Activated T-cell treated with anti-CD3 and anti-CD28 coated beads for 1 hour (primary cell): ENCODE data around the gene PMEPA1.
A peak's percentile ranks its signal among the peaks of the same experiment; 100 is the strongest.

Experiments
- DNase-seq: peaks from one replicate; pipeline ENCODE4 v3.0.0-alpha.2; 2020; ENCODE audit warnings: low read depth

The PMEPA1 gene

DNA sequence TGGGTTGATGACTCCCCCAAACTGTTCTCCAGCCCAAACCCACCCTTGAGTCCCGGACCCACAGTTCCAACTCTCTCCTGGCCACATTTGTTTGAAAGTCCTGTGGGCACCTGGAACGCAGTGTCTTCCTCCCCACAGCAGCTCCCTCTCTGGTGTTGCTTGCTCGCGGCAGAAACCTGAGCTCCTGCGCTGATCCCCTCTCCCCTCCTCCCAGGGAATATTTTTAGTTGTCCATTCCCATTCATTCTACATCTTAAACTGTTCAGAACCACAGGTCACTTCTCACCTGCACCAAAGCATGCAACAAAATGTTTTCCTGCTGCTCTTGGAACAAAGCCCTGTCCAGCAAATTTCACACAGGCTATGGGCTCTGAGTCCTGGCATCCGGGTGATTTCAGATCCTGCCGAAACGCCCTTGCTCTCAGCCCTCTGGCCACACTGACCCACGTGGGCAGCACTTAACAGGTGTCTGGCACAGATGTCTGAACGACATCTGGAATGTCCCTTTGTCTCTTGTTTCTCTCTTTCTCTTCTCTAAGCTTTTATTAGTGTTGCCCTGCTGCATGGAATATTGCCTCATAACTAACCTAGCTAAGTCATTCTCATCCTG lies 27.0 kb upstream of the PMEPA1 start:
- DNase-seq = no peak

DNA sequence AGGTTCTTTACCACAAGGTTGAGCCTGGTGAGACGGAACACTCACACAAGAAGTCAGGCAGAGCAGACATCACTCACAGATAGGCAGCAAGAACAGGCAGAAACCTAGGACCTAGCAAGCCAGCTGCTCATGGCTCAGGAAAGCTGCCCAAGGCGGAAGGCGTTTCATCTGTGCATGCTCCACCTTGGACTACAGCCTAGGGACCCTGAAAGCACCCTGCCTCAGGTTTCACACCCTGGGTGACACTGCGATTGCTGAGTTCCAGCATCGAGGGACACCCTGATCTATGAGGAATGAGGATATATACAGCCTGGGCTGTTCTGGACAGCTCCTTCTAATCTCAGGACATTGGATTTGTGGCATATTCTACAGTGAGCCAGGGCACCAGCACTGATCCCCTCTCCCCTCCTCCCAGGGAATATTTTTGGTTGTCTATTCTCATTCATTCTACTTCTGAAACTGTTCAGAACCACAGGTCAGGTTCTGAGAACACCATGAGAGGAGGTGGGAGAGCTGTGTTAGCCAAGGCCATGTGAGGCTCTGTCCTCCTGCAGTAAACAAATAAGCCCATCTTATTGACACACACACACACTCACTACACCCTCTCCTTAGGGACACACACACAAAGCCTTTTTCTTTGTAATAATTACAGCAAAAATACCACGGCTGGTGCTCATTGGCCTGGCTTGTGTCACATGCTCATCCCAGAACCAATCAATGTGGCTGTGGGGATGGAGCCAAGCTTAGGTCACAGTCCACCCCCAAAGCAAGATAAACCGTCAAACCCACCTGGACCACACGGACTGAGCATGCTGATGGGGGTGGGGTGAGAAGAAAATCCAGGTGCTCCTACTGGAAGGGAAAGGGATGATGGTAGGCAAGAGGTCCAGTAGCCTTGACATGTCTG lies 26.3 kb upstream of the PMEPA1 start:
- no peak for DNase-seq

DNA sequence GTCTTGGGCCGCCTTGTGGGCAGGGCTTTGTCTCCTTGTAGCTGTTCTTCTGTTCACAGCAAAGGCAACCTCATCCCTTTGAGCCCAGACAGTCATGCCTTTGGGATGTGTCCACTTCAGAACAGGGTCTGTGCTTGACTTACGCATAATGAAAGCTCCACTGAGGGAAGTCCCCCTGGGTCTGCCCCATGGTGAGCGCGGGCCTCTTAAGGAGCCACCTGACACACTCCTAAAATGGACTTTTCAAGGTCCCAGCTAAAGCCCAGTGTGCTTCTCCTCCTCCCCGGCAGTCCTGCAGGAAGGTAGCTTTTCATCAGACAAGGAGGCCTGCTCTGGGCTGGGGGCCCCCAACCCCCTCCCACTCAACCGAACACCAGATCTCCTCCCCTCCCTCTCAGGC lies 24.9 kb upstream of the PMEPA1 start:
- no peak for DNase-seq

DNA sequence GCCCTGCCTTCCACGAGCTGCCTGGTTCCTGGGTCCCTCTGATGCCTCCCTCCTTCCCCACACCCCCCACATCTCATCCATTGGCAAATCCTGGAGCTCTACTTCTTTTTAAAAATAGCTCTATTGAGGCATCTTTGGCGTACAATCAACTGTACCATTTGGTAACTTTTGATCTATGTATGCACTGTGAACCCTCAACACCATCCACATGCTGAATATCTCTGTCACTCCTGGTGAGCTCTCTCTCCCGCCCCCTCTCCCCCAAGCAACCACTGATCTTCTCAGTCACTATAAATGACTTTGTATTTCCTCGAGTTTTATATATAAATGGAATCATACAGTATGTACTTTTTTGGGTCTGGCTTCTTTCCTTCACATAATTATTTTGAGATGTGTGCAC lies 22.4 kb upstream of the PMEPA1 start:
- DNase-seq = no peak

DNA sequence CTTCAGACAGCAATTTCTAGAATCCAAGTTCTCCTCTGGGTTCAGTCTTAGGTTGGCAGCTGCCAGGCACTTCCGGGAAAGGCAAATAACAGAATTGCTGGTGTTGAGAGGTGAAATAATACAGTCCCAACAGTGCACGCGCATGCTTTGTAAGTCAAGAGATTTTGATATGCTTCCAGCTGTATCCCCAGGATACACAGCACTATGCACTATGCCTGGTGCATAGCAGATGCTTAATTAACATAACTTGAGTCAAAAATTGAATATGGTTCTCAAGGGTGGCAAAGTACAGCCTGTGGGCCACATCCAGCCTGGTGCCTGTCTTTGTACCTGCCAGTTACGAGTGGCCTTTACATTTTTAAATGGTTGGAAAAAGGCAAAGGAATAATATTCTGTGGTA lies 18.9 kb upstream of the PMEPA1 start:
- DNase-seq = no peak

DNA sequence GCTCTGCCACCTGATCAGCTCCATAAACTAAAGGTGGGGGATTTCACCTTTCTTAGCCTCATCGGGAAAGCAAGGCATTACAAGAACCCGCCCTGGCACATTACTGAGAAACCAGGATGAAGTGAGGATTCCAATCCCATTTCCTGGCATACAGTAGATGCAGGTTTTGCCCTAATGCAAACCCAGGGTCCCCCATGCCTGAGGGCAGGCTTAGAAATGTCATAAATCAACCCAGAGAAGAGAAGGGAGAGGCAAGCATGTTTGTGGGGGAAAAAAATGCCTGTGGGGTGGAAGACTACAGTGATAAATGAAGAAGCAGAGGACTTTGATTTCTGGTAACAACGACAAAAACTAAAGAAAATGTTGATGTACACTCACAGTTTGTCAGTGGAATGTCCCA lies 18.0 kb upstream of the PMEPA1 start:
- no peak for DNase-seq

DNA sequence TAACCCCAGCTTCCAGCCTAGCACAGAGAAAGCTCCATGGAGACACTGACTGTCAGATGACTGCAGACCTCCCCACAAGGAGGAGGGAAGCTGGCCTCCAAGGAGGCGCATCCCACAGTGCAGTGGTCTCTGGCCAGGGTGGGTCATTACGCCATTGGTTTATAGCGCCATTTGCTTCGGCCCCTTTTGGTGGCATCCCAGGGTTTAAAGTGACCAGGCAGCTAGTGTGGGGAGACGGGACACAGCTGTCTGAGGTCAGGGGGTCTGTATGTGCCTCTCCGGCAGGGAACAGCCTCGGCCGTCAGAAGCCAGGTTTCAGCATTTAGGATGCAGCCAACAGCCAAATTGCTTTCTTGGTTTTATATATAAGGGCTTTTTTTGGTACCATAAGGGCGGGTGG lies 15.8 kb upstream of the PMEPA1 start:
- DNase-seq = no peak

DNA sequence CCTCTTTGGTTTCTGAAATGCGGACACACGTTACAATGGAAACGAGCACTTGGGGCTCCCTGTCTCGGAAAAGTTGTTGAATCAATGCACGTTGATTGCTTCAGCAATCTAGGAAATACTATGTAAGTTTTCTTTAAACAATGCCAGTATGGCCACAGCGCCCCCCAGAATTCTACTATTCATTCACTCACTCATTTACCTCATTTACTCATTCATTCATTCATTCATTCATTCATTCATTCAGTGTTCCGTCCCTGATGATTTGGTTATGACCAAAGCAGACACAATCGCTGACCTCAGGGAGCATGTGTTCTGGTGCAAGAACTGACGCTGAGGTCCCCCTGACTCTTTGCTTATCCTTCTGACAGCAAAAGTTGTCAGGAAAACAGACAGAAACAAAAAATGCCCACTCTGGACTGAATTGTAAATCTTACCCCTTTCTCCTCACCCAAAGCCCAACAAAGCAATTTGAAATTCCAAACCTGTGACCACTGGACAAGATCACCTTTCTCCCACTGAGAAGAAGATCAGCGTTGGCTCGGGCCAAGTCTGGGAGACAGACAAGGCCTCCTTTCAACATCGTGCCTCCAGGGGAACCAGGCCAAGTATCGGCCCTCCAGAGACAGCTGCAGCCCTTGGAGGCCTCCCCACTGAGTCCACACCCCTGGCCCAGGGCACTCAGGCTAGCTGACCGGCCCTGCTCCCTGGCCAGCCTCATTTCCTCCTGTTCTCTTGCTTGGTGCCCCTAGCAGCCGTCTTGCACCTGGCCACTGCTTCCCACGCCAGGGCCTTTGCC lies 15.0 kb upstream of the PMEPA1 start:
- no peak for DNase-seq

DNA sequence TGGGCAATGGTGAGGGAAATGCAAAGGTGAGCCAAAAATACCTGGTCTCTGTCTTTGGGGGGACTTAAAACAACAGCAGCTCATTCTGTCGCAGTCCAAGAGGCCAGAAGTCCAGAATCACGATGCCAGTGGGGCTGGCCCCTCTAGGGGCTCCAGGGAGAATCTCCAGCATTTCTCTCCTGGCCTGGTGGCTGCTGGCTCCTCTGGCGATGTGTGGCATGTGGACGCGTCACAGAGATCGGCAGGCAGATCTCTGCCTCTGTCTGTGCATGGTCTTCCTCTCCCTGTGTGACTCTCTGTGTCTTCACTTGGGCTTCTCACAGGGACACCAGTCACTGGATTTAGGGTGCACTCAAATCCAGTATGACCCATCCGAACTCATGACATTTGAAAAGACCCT lies 14.0 kb upstream of the PMEPA1 start:
- DNase-seq = no peak

DNA sequence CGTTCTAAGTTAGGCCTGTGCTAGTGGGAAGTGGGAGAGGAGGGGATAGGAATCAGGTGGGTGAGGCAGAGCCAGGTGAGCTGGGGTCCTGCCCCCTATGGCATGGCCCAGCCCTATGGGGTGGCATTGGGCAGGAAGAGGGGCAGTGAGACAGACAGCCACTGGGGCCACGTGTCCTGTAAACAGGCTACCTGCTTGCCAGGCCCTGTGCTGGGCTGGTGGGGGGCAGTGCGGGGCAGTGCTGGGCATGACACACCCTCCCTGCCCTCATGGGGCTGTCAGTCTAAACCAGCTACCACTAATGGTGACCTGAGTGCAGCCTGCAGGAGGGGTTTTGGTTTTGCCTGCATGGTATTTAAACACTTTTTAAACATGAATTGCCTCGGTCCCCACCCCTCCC lies 10.1 kb upstream of the PMEPA1 start:
- DNase-seq = no peak

DNA sequence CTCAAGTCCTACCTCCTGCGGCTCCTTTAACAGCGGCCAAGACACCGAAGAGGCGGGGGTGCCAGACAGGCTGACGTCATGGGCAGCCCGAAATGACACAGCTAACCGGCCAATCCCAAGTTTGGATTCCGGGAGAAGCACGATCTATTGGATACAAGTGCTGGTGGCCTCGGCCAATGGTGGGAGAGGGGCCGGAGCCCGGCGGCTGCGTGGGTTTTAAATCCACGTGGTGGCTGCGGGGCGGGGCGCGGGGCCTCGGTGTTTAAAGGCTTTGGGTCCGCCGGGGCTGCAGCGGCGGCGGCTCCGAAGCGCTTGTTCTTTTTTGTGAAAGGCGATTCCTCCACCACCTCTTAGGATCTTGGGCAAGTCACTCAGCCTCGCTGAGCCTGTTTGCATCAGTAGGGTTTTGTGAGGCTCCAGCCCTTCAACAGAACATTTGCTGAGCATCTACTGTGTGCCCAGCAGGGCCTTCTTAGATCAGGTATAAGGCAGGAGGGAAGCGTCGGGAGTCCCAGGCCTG lies 8.7 kb upstream of the PMEPA1 start:
- peak; percentile 76 for DNase-seq

DNA sequence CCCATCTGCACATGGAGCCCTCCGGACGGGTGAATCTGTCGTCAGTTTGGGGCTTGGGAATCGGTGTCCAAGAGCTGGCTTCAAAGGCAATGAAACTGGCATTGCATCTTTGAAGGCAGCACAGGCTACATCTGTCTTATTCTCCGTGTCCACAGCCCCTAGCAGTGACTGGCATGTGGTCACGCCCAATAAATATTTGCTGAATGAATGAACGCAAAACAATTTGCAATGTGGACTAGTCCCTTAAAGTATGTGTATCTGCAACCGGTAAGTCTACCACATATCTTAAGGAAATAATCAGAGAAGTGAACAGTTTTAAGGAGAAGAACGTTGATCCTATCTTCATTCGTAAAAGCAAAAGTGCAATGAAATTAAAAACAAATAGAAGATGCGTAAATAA lies 8.0 kb upstream of the PMEPA1 start:
- no peak for DNase-seq

DNA sequence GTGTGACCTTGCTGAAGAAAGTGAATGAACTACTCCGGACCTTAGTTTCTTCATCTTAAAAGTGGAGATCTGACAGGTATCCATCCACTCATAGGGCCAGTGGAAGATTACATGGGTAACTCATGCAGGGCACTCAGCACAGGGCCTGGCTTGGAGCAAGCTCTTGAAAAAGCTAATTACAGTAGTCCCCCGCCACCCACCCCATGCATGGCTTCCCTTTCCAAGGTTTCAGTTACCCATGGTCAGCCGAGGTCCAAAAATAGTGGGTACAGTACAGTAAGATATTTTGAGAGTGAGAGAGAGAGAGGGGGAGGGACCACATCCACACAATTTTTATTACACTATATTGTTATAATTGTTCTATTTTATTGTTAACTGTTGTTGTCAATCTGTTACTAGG lies 7.1 kb upstream of the PMEPA1 start:
- no peak for DNase-seq

DNA sequence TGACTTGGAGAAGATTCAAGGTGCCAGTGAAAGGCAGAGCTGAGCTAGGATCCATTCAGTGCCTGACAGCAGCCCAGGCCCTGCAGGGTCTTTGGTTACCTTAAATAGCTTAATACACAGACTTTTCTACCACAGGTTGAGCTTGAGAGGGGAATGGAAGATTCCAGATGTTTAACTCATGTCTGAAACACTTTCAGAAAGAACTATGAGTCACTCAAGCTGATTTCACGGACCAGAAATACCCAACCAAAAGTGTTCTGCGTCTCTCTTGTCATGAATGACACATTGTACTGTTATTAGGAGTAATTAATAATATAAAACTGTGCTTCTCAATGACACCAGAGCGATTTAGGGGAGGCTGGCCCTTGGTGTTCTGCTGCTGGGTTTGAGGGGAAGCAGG lies 6.4 kb upstream of the PMEPA1 start:
- no peak for DNase-seq

DNA sequence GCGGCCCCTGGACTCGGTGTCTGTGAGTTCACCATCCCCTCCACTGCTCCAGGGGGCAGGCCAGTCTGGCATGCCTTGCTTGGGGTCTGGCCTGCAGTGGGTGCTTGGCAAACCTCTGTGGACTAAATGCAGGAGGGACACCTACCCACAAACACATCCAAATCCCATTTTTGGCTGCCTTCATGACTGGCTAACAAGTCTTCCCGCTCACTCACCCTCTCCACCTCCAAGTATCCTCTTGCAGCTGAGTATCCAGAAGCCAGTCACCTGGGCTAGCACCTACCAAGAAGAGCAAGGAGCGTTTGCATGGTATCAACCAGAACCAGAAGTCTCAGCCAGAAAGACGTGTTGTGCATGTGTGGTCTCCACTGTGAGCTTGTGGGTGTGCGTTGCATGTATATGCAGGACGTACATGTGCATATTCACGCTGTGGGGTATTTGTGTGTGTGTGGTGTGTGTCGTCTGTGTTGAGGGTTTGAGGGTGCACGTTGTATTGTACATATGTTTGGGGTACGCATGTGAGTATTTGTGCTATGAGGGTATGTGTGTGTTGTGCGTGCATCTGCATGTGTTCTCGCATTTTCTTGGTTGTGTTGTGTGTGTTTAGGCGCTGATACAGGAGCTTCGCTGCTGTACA lies 5.6 kb upstream of the PMEPA1 start:
- no peak for DNase-seq

DNA sequence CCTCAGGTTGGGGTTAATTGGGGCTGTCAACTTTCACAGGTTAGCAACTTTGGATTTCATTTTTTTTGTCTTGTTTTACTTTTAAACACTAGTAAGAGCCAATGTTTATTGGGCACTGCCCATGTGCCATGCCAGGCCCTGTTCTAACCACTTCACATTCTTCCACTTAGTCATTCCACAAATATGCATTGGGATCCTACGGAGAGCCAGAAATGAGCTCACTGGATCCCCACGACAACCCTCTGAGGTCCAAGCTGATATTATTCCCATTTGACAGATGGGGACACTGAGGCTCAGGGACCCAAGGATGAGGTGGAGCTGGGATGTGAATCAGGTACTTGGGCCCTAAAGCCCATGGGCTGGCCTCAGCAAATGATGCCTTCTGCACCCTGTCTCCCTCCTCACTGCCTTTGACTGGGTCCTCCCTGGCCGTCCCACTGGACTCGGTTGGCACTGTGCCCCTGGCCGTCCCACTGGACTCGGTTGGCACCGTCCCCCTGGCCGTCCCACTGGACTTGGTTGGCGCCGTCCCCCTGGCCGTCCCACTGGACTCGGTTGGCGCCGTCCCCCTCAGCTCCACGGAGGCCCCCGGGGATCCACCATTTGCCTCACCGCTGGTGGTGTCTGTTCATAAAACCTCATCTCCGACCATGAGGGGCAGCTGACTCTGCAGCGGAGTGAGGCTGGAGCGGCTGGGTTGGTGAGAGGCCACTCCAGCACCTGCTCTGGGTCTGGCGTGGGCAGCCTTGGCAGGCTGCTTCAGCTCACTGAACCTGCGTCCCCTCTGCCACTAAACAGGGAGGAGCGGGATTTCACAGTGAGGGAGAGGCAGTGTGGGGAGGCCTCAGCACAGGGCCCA lies 4.8 kb upstream of the PMEPA1 start:
- DNase-seq = no peak

DNA sequence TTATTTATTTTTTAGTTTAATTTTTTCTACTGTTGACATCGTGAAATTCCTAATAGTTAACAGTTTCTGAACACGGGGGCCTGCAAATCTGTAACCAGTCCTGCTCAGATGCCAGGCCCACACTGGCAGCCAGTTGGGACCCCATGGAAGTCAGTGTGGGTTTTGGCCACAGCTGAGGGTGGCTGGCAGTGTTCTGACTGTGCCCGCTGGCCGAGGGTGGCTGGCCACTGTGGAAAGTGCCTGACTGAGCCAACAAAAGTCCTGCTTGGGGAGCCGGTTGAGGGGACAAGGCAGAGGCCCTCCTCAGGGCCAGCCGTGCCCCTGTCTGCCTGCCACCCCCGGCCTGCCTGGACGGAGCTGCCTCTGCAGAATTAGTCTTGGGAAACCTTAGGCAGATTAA lies 4.1 kb upstream of the PMEPA1 start:
- no peak for DNase-seq

DNA sequence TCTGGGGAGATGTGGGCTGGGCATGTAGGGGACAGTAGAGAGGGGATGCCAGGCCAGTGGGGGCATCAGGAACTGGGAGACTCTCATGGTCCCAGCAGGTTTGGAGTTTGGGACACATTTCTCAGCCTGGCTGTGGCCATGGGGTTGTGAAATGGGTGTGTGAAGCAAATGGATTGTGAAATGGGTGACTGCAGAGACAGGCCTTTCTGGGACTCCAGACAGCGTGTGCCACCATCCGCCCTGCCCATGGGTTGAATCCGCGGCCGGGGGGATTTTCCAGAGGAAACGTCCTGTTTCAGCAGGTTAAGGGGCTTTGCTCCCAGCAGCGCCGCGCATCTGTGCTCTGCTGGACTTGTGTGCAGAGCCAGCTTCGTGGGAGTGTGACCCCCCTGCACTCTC lies 3.7 kb upstream of the PMEPA1 start:
- DNase-seq = no peak

DNA sequence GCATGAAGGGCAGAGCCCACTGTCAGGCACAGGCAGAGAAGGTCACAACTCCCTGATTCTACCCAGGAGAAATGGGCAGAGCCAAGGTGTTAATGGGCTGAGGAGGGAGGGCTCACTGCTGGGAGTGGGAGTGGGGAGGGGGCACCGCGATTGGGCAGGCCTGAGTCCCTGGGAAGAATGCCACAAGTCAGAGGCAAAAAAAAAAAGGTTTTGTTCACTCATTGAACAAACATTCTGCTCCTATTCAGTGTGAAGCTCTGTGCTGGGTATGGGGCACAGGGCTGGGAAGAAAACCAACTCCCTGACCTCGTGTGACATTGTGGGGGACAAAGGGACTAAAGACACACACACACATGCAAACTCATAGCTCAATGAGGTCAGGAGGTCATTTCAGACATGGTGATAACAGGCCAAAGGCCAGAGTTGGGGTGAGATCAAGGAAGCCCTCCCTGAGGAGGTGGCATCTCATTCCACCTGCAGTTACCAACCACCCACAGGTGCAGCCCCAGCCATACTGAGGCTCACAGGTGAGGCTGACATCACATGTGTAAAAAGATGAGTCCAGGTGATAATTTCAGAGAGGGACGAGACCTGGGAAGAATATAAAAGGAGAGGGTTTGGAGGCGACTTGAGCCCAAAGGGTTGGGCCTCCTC lies 3.2 kb upstream of the PMEPA1 start:
- no peak for DNase-seq

DNA sequence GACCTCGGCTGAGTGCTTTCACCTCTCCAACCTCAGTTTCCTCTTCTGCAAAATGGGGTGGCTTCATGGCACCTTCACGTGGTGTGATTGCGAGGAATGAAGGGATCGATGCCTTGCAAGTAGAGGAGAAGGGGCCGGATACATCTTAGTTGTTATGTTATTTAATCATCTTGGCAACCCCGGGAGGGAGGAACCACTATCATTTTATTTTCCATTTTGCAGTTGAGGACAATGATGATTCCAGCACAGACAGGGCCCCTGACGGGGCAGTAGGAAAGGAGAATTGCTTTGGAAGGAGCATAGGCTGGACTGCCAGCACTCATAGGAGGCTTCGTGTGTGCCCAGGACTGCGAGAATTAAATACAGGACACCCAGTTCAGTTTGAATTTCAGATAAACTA lies 2.5 kb upstream of the PMEPA1 start:
- DNase-seq = no peak

DNA sequence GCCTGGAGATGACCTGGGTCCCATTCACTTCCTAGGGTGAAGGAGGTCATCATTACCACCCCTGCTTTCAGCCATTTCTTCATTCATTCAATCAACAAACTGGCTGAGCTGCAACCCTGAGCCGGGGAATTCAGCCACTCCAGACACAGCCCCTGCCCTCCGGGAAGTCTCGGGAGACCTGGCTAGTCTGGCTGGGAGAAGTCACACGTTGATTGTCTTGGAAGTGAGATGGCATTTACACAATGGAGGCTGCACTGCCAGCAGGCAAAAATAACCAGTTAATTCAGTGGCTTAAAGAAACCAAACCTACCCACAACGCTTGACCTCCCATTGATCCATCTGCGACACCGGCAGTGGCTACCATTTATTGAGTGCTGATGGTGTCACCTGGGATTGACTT lies 2.0 kb upstream of the PMEPA1 start:
- DNase-seq = no peak
